ENCODE measurements around the gene CBY1.

CBY1 gene

DNA sequence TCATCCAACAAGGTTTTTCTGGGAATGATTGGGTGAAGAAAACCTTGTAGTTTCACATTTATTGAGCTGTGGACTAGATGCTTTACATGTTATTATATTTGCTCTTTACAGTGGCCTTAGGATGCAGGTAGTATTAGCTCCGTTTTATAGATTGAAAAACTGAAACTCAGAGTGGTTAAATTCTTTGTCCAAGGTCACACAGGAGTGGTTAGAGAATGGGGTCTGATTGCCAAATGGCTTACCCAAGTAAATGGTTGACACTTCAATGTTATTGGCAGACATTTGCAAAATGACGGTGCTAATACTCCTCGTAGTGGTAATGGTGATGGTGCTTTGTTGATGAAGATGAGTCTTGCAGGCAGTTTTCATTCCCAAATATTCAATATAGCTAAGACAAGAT lies 51.5 kb downstream of the CBY1 start:
- Histone ChIP-seq H3K4me3 (peak overlapping the region; percentile 98), H3K27ac (no peak overlapping the region)
- TF ChIP-seq CTCF (IDR thresholded peaks at IDR 0.05) = no peak
- no peak for DNase-seq (ENCODE audit: low spot score)

DNA sequence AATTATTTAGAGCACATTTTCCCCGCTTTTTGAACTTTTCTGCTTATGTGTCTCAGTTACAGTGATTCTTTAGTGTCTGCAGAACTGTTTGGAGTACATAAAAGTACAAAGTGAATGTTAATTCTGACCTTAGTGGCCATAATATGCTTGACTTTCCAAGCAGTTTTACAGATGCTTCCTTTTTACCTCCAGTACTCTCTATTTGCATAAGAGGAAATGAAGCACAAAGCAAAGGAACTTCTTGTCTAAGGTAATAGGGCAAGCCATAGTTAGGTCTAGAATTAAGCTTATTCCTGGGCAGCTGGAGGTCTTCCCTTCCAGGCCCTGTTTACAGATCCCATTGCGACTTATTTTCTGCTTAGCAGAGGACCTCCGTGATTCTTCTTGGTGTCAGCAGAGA lies 52.9 kb downstream of the CBY1 start:
- H3K27ac ChIP-seq = no peak overlapping the region
- no peak overlapping the region for H3K4me3 ChIP-seq
- DNase-seq (ENCODE audit: low spot score) = no peak
- TF ChIP-seq CTCF (IDR thresholded peaks at IDR 0.05) = no peak

GRCh38 chr22:38710351-38710750 lies 53.9 kb downstream of the CBY1 start:
- no peak for DNase-seq (ENCODE audit: low spot score)
- no peak overlapping the region for H3K27ac ChIP-seq
- H3K4me3 ChIP-seq = no peak overlapping the region
- no peak for TF ChIP-seq CTCF (IDR thresholded peaks at IDR 0.05)

DNA sequence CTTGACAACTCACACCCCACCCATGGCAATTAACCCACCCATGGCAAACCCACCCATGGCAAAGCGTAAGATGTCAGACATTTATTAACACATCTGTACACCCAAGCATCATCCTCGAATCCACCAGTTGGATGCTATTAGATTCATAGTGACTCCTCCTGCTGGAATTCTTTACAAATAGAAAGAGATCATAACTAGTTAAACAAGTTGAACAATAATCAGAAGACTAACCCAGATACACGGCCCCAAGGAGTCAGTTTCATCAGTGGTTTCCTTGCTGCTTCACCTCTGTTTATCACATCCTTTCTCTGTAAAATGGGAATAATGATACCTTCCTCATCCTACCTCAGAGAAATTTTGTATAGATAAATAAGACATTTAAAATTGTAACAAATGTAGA lies 54.4 kb downstream of the CBY1 start:
- H3K27ac ChIP-seq = no peak overlapping the region
- DNase-seq (ENCODE audit: low spot score) = no peak
- H3K4me3 ChIP-seq = no peak overlapping the region
- TF ChIP-seq CTCF (IDR thresholded peaks at IDR 0.05) = no peak

DNA sequence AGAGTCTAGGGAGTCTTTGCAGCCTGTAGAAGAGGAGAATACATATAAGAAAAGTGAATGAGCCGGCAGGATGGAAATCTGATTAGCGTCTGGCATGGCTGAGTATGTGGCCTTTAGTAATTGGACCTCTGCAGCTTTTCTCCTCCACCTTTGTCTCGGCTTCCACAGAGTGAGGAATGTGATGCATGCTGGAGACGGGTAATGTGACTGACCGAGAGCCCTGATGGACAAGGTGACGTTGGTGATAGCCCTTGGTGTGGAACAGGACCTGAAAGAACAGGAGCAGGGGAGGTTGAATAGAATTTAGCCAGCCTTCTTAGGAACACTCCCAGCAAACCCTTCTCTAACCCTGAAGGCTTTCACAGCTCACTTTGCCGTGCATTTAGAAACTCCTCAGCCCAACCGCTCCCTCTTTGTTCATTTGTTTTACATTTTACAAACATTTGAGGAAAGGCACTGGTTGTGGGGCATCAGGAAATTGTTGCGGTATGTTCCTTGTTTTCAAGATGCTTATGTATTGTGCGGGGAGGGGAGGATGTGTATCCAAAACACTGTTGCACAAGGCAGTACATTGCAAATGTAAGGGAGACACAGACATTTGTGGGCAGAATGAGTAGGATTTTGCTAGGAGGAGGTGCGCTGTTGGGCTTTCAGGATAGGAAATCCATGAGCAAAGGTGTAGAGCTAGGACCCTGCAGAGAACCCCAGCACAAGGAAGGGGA lies 56.2 kb downstream of the CBY1 start:
- no peak for TF ChIP-seq CTCF (IDR thresholded peaks at IDR 0.05)
- no peak for DNase-seq (ENCODE audit: low spot score)
- Histone ChIP-seq H3K27ac (no peak overlapping the region), H3K4me3 (no peak overlapping the region)

GRCh38 chr22:38713921-38714320 lies 57.5 kb downstream of the CBY1 start:
- TF ChIP-seq CTCF (IDR thresholded peaks at IDR 0.05) = no peak
- no peak overlapping the region for H3K27ac ChIP-seq
- DNase-seq (ENCODE audit: low spot score) = no peak

GRCh38 chr22:38715176-38715764 lies 58.8 kb downstream of the CBY1 start:
- no peak for TF ChIP-seq CTCF (IDR thresholded peaks at IDR 0.05)
- no peak overlapping the region for H3K4me3 ChIP-seq
- no peak overlapping the region for H3K27ac ChIP-seq
- DNase-seq (ENCODE audit: low spot score) = no peak

More at GRCh38 chr22:38713921-38714320, 57.5 kb downstream of the CBY1 start:
- H3K4me3 ChIP-seq = no peak overlapping the region
